HG03139 (cell line): Measurements from ENCODE around the gene MSI2.
"Not testable (repeated sequence)": the region's sequence is repeated elsewhere in the genome, so short reads cannot be mapped to it uniquely, and the experiment has no call there.

Experiments used
- ATAC-seq: cut with Tn5 transposase; IDR thresholded peaks from one replicate; pipeline ENCODE4 v1.9.1; 2021; ENCODE audit not compliant: unreplicated experiment

MSI2 gene

GRCh38 chr17:57621791-57622190, 365.5 kb downstream of the MSI2 start:
- not testable (repeated sequence) for ATAC-seq

DNA sequence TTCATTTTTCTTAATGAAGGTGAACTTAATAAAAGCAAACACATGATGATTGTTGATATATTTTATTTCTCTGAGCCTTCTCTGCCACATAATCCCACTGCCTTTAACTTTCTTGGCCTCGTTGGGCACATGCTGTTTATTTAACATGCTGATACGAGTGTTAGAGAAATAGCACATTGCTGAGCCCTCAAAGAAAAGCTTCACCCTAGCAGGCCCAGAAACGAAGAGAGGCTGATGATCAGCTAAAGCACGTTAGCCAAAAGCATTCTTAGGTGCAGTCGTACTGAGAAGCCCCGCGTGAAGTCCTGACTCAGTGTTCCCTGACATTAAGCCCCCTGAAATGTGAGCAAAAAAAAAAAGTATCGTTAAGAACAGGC, 366.0 kb downstream of the MSI2 start:
- ATAC-seq = no peak

GRCh38 chr17:57622683-57623433, 366.5 kb downstream of the MSI2 start:
- ATAC-seq = peak; percentile 55

- no peak for ATAC-seq
Measured at GRCh38 chr17:57623620-57624019, 367.3 kb downstream of the MSI2 start.

DNA sequence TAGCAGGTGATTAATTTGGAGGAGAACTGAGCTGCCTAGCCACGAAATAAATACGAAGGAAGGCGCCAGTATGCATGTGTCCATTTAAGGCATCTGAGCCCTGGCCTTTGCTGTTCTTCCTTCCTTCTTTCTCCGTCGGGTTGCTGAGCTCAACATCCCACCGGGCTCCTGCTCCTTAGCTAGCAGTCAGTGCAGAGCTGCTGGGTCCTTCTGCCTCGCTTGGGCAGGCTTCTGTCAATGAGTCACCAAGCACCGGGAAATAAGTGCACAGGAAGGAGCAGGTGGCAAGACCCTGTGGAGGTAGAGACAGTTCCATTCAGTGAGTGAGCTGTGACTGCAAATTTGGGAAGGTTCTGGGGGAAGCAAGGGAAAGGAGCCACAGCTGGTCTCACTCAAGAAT, 368.1 kb downstream of the MSI2 start:
- ATAC-seq = no peak

- no peak for ATAC-seq
Measured at GRCh38 chr17:57625511-57625910, 369.2 kb downstream of the MSI2 start.

DNA sequence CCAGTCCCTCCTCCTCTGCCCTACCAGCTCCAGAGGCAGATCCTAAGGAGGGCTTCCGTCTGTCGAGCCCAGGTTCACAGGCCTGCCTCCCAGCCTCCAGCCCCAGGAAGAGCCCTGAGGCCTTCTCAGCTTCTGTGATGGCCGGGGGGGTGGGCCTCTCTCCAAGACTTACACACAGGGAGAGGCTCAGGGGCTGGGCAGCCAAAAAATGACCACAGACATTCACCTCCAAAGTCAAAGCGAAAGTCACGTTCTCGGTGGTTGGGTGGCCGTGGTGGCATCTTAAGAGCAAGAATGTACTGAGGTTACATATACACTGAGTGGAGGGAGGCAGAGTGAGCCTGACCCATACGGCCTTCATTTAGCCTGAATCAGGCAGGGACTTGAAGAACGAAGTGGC, 369.6 kb downstream of the MSI2 start:
- ATAC-seq = no peak

DNA sequence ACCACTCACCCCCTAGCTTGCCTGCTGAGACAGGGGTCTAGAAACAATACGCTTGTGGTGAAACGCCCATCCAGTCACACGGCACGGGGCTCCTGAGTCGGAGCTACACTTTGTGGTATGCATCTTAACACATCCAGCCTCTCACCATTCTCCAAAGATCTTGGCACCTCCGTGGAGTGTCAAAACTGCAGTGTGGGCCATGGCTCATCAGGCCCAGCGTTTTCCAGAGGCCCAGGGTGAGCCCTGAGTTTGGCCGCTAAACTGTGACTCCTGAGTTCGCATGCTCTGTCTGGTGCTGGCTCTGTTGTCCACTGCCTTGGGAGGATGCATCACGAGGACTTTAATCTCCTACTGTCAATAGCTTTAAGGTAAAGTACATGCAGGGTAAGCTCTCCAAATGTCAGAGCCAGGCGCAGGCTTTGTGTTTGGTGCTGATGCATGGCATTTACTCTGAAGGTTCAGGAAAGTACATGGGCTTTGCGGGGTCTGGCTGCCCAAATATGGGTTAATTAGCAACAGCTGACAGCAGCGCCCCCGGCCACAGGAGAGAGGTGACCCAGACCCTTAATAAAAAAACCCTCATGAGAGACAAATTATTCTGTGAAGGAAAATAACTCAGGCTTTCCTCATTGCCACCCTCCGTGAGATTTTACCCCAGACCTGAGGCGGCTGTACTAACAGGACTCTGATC, 370.3 kb downstream of the MSI2 start:
- no peak for ATAC-seq

DNA sequence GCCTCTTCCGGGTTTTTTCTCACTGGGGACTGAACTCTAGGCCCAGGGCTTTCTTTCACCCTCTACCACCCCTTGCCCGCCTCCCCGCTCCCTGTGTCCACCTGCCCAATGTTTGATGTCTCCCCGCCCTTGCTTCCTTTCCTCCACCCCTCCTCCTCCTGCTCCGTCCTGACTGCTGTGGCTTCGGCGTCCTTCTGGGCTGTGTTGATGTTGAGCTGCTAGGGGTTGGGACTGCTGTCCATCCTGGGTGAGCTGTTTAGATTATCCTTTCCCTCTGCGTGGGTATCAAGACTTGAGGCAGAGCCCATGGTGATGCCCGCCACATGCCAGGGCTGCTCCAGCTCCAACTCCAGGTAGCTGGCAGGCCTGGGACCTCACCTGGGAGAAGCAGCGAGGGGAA, 371.3 kb downstream of the MSI2 start:
- no peak for ATAC-seq

DNA sequence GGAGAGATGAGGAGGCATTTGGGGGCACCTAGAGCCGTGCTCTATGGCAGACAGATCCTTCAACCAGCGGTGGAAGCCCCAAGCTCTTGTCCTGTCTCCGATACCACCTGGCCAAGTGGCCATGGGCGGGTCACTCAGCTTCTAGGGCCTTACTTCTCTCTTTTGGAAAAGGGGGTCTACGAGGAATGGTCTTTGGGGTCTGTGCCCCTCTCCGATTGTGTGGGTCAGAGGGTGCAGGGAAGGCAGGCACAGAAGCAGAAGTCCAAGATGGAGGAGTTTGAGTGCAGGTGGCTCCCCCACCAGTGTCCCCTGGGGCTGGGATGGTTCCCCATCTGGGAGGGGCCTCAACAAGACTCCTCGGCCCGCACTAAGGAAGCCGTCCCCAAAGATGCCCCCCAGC, 372.1 kb downstream of the MSI2 start:
- no peak for ATAC-seq

DNA sequence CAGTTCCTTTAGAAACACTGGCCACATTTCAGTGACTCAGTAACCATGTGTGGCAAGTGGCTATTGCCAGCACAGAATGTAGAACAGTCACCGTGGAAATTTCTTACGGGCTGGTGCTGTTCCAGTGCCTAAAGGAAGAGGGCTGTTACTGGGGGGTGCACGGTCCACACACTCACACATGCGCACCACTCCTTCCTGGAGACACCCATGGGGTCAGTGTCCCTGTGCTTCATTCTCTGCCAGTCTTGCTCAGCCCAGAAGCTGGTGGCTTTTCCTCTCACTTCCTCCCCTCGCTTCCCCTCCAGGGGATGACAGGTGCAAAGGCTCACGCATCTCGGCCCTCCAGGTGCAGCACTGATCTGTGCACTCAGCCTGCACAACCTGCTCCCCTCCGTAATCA, 373.1 kb downstream of the MSI2 start:
- peak; percentile 79 for ATAC-seq

- ATAC-seq = no peak
Measured at GRCh38 chr17:57629886-57630285, 373.6 kb downstream of the MSI2 start.

GRCh38 chr17:57630736-57631135, 374.4 kb downstream of the MSI2 start:
- ATAC-seq = no peak

GRCh38 chr17:57631871-57632270, 375.5 kb downstream of the MSI2 start:
- no peak for ATAC-seq

GRCh38 chr17:57632294-57632693, 376.0 kb downstream of the MSI2 start:
- no peak for ATAC-seq

DNA sequence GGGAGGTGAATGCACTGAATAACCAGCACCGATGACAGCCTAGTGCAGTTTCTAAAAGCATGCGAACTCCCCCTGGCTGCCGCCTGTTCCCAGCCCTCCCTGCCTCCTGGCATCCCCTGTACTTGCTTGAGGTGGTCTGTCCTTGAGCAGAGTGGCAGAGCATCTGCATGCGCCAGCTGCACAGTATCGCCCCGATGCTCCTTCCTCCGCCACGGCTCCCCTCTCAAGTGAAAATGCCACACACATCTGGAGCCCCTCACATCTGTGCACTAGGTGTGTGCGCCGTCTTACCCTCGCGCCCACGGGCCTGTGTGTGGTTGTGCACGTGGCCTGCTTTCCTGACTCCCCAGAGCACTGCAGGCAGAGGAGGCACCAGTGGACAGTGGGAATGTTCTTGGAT, 376.9 kb downstream of the MSI2 start:
- no peak for ATAC-seq

DNA sequence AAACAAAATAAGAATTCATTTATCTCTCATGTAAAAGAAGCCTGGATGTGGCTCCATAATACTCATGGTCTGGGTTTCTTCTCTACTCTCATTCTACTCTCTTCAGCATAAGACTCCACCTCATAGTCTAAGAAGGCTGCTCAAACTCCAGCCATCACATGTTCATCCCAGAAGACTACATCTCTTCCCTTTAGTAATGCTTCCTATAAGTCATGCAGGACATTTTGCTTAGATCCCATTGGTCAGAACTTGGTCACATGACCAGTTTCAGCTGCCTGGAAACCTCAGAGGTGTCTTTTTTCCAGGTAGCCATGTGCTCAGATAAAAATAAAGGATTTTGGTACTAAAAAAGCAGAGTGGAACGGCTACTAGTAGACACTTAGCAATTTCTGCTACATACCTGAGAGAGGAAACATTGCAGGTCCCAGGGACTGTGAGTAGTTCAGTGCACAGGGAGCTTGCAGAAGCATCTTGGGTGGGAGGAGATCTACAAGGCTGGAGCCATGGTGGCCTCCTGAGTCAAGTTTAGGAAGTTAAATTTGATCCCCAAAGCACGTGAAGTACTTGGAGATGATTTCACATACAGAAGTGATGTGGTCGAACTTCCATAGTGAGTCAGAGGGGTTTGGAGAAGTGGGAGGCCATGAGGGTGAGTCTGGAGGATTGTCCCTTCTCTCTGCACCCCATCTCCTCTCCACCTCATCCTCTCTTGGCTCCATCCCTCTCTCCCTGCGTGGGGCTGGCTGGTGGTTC, 378.6 kb downstream of the MSI2 start:
- no peak for ATAC-seq

GRCh38 chr17:57636274-57636673, 380.0 kb downstream of the MSI2 start:
- ATAC-seq = no peak

- ATAC-seq = no peak
Measured at GRCh38 chr17:57636985-57637665, 380.8 kb downstream of the MSI2 start.

DNA sequence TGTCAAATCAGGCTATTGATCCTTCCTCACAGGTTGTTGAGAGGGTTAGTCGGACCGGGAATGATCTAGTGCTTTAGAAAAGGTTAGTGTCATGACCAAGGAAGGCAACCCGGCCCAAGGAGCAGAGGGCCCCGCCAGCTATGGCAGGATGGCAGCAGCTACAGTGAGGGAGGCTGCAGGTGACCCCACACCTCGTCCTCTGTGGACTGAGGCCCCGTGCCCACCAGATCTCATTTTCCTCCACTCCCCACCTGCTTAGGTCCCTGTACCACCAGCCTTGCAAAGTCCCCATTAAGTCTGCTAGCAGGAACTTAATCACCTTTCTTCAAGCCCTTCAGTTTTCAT, 381.3 kb downstream of the MSI2 start:
- ATAC-seq = no peak

DNA sequence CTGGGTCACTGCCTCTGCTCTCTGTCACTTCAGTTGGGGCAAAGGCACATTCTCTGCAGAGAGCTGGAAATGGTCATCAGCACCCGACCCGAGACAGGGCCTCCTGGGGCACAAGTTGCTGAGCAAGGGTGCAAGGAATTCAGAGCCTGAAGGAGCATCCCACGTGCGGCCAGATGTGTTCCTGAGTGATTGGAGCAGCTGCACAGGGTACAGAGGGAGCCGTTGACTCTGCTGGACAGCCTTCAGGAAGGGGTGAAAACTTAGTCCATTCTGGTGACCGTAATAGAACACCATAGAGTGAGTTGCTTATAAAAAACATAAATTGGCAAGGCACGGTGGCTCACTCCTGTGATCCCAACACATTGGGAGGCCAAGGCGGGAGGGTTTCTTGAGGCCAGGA, 382.0 kb downstream of the MSI2 start:
- ATAC-seq = no peak

GRCh38 chr17:57639381-57639780, 383.1 kb downstream of the MSI2 start:
- ATAC-seq = no peak
